B cell (primary cell): ENCODE results near the gene MAML2. TPM values are rescaled to one million over a fixed set of nuclear protein-coding genes. Genes with fewer than 3 reads are reported as not detected.

Experiments used
- ATAC-seq: fragments of 200-7000 bp; cut with Tn5 transposase; one replicate; pipeline ENCODE4 v1.10.0; 2021; ENCODE audit warnings: low read depth, mild to moderate bottlenecking, moderate number of reproducible peaks, moderate library complexity
- CTCF ChIA-PET: fragments of 350-600 bp; sonication (Branson Sonifier 250); formaldehyde crosslinking; loops from one replicate; lab custom pipeline; 2021; ENCODE audit warnings: antibody characterized with exemption, inconsistent platforms; lab: Charles Lee
- POLR2A ChIA-PET: fragments of 350-600 bp; sonication (Branson Sonifier 250); formaldehyde crosslinking; loops from one replicate; lab custom pipeline; 2021; ENCODE audit warnings: antibody characterized with exemption; lab: Charles Lee
- DNase-seq: peaks from one replicate; pipeline ENCODE4 v3.0.0; 2013
- H2AFZ ChIP-seq: 2 replicates; pipeline ENCODE4 v1.6.1; 2012; ENCODE audit warnings: mild to moderate bottlenecking, low read depth, low read length; ENCODE audit not compliant: insufficient read depth, poor library complexity, severe bottlenecking
- H3K27ac ChIP-seq, 2 donors: 1 replicate in 1 of 2; 2 replicates in 1 of 2; pipeline ENCODE4 v1.5.1; 2012 to 2013; ENCODE audit warnings: low read length in 2 of 2, mild to moderate bottlenecking in 2 of 2, moderate library complexity in 1 of 2
- H3K27me3 ChIP-seq, 4 experiments: fragments of 200-600 bp in 1 of 4; sonication (generic) in 1 of 4; replicated peaks in 1 of 4; 1 replicate in 2 of 4; 2 replicates in 2 of 4; pipeline versions ENCODE4 v1.6.1 to v1.7.0; 2013 to 2016; ENCODE audit warnings: low read length in 3 of 4, mild to moderate bottlenecking in 2 of 4, mixed read lengths in 1 of 4, moderate library complexity in 1 of 4; ENCODE audit not compliant: insufficient read depth in 4 of 4, control insufficient read depth in 3 of 4; ENCODE audit errors: control extremely low read depth in 1 of 4
- H3K36me3 ChIP-seq, 2 experiments: replicated peaks in 1 of 2; 1 replicate in 1 of 2; 2 replicates in 1 of 2; pipeline versions ENCODE4 v1.6.1 to v1.7.1; 2013; ENCODE audit warnings: low read length in 1 of 2; ENCODE audit not compliant: insufficient read depth in 2 of 2, control insufficient read depth in 1 of 2; ENCODE audit errors: control extremely low read depth in 1 of 2, extremely low read depth in 1 of 2
- H3K4me1 ChIP-seq, 2 donors: fragments of 200-600 bp in 1 of 2; sonication (generic) in 1 of 2; 1 replicate in 1 of 2; 2 replicates in 1 of 2; pipeline versions ENCODE4 v1.5.1 to v1.6.1; 2013 to 2017; ENCODE audit warnings: low read length in 2 of 2; ENCODE audit not compliant: control insufficient read depth in 2 of 2, insufficient read depth in 2 of 2
- H3K4me2 ChIP-seq: replicated peaks from 2 replicates; pipeline ENCODE3; 2012; ENCODE audit warnings: mild to moderate bottlenecking, low read depth, low read length; ENCODE audit not compliant: poor library complexity, severe bottlenecking
- H3K4me3 ChIP-seq, 5 experiments: fragments of 200-600 bp in 1 of 5; sonication (generic) in 1 of 5; 1 replicate in 3 of 5; 2 replicates in 2 of 5; pipeline versions ENCODE4 v1.5.1 to v1.7.0; 2011 to 2016; ENCODE audit warnings: low read length in 4 of 5, mild to moderate bottlenecking in 4 of 5, low read depth in 2 of 5, control low read depth in 1 of 5, moderate library complexity in 1 of 5; ENCODE audit not compliant: insufficient read depth in 1 of 5; ENCODE audit errors: control extremely low read depth in 1 of 5, extremely low read depth in 1 of 5
- H3K79me2 ChIP-seq: fragments of 200-600 bp; sonication (generic); one replicate; pipeline ENCODE4 v1.6.0; 2016; ENCODE audit warnings: low read length; ENCODE audit not compliant: control insufficient read depth, insufficient read depth
- H3K9ac ChIP-seq: fragments of 200-600 bp; sonication (generic); 2 replicates; pipeline ENCODE4 v1.6.1; 2017; ENCODE audit warnings: mild to moderate bottlenecking, low read length, moderate library complexity
- H3K9me3 ChIP-seq, 3 donors: one replicate each; pipeline versions ENCODE4 v1.6.1 to v1.7.1; 2013; ENCODE audit warnings: low read length in 2 of 3; ENCODE audit not compliant: control insufficient read depth in 2 of 3, insufficient read depth in 1 of 3; ENCODE audit errors: control extremely low read depth in 1 of 3
- H4K20me1 ChIP-seq: 2 replicates; pipeline ENCODE4 v1.6.0; 2012; ENCODE audit warnings: mild to moderate bottlenecking, low read length; ENCODE audit not compliant: insufficient read depth, control insufficient read depth, poor library complexity, severe bottlenecking
- H3K27ac Mint-ChIP-seq: one replicate; pipeline ENCODE4 v1.8.0; 2021; ENCODE audit warnings: mixed read lengths
- H3K27me3 Mint-ChIP-seq: one replicate; pipeline ENCODE4 v1.8.0; 2021; ENCODE audit warnings: mixed read lengths
- H3K4me1 Mint-ChIP-seq: one replicate; pipeline ENCODE4 v1.8.0; 2021; ENCODE audit warnings: mixed read lengths
- H3K4me3 Mint-ChIP-seq: one replicate; pipeline ENCODE4 v1.8.0; 2021; ENCODE audit warnings: mixed read lengths
- H3K9me3 Mint-ChIP-seq: one replicate; pipeline ENCODE4 v1.8.0; 2022; ENCODE audit warnings: mixed read lengths; ENCODE audit not compliant: insufficient read depth
- EZH2 ChIP-seq: IDR thresholded peaks from 2 replicates; pipeline ENCODE4 v1.6.1; 2012; ENCODE audit warnings: borderline replicate concordance, low read depth, mild to moderate bottlenecking, moderate library complexity, low read length; ENCODE audit not compliant: insufficient read depth, poor library complexity, severe bottlenecking
- WGBS: methylation state at CpG from one replicate; pipeline ENCODE4 v1.1.5; 2013; ENCODE audit warnings: missing lambda C conversion rate; ENCODE audit not compliant: insufficient coverage; 5-methylcytosine and 5-hydroxymethylcytosine counted together
- intact Hi-C: fragments of 100-400 bp; cut with micrococcal nuclease; formaldehyde crosslinking; loops from one replicate; pipeline ENCODE4 v1.10.0; 2022
- polyA plus RNA-seq: library from polyadenylated mRNA; depleted of rRNA; stranded (reverse); fragments of >200 nt; gene quantifications from 2 replicates; pipeline ENCODE4 v1.2.3, GENCODE V29; 2012
- total RNA-seq, 2 donors: library from RNA; stranded (reverse); fragments of 120-200 nt in 1 of 2; gene quantifications; 1 replicate in 1 of 2; 2 replicates in 1 of 2; pipeline versions ENCODE4 v1.2.3 to v1.2.4, GENCODE V29; 2013 to 2022
- TF ChIP-seq, protein P1 (sequence below): fragments of 200-600 bp; IDR thresholded peaks from one replicate; pipeline ENCODE4 v1.8.0; 2022; ENCODE audit warnings: antibody characterized with exemption, mild to moderate bottlenecking

Gene MAML2
- total and polyA plus RNA-seq, 2 donors (not counting 1 experiment from before 2014, with no cell fraction given), result 10.7 to 26.4 TPM

DNA sequence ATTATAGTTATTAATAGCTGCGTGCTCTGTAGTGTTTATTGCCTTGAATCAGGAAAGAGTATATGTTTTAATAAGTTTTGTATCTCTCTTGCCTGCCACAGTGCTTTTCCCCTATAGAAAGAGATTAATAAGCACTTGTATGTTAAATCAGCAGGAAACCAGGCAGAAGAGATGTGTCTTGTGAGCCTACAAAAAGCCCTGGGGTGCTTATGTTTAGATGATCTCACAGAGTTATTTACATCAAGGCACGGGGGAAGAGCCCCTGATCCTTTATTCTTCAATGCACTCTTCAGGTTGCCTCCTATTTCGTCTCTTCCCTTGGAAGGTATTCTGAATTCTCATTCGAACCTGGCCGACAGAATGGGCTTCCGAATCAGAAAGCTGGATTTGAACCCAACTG, 183.0 kb downstream of the MAML2 start:
- peaks cover 14 to 18% of the 10 kb centered on the region in 2 donors for H3K4me1 ChIP-seq
- H3K9me3 Mint-ChIP-seq, result no peaks in the 10 kb centered on the region
- DNase-seq (no peak), ATAC-seq (no peak)
- 62% methylated on average over 3 of the region's 6 CpGs for WGBS
- H3K36me3 ChIP-seq, result no peaks in the 10 kb centered on the region
- no peaks in the 10 kb centered on the region for H3K9me3 ChIP-seq
- no peak overlapping the region for H3K4me2 ChIP-seq
- H3K4me3 ChIP-seq, result no peak overlapping the region
- H3K27ac Mint-ChIP-seq, result no peak overlapping the region
- intact Hi-C loops, result no loop called here
- H3K27ac ChIP-seq, result no peak overlapping the region
- H2AFZ ChIP-seq, result no peak overlapping the region
- no peak overlapping the region for H3K4me3 Mint-ChIP-seq
- H4K20me1 ChIP-seq, result no peaks in the 10 kb centered on the region
- no peaks in the 10 kb centered on the region for H3K27me3 ChIP-seq
- ChIA-PET CTCF (interaction anchor here (0.8 kb wide), 1 partner anchor 183 kb away, joined by 3 read pairs; the partner anchor contains the start of gene MAML2), POLR2A (no interaction called here)
- peaks cover 30% of the 10 kb centered on the region for H3K4me1 Mint-ChIP-seq
- H3K27me3 Mint-ChIP-seq, result no peaks in the 10 kb centered on the region
- H3K9ac ChIP-seq, result no peak overlapping the region
- TF ChIP-seq EZH2, result no peak
- TF ChIP-seq, protein P1, sequence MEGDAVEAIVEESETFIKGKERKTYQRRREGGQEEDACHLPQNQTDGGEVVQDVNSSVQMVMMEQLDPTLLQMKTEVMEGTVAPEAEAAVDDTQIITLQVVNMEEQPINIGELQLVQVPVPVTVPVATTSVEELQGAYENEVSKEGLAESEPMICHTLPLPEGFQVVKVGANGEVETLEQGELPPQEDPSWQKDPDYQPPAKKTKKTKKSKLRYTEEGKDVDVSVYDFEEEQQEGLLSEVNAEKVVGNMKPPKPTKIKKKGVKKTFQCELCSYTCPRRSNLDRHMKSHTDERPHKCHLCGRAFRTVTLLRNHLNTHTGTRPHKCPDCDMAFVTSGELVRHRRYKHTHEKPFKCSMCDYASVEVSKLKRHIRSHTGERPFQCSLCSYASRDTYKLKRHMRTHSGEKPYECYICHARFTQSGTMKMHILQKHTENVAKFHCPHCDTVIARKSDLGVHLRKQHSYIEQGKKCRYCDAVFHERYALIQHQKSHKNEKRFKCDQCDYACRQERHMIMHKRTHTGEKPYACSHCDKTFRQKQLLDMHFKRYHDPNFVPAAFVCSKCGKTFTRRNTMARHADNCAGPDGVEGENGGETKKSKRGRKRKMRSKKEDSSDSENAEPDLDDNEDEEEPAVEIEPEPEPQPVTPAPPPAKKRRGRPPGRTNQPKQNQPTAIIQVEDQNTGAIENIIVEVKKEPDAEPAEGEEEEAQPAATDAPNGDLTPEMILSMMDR, result no peak
- peaks cover 14% of the 10 kb centered on the region for H3K79me2 ChIP-seq

DNA sequence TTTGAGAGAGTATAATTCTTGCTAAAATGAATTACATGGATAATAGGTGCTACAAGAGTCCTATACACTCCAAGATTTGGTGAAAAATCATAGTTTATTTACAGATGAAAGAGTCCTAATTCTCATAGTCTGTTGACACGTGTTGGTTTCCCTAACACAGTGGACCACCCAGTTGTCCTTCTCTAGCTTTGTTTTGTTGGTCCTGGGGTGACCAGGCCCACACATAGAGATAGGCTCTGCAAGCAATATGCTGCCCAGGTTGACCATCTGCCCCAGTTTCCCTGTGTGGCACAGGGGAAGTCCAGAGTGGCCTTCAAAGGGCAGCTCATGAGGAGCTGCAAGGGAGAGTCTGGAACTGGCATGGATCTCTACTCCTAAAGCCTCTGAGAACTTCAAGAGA, 184.9 kb downstream of the MAML2 start:
- no peak overlapping the region for H3K4me3 ChIP-seq
- no peak overlapping the region for H3K4me2 ChIP-seq
- H3K27ac Mint-ChIP-seq, result no peak overlapping the region
- H2AFZ ChIP-seq, result no peak overlapping the region
- H3K9me3 Mint-ChIP-seq, result no peaks in the 10 kb centered on the region
- H3K79me2 ChIP-seq, result peaks cover 14% of the 10 kb centered on the region
- TF ChIP-seq, protein P1, result no peak
- TF ChIP-seq EZH2, result no peak
- H3K4me3 Mint-ChIP-seq, result no peak overlapping the region
- no peak overlapping the region for H3K9ac ChIP-seq
- H4K20me1 ChIP-seq, result no peaks in the 10 kb centered on the region
- ChIA-PET POLR2A (no interaction called here), CTCF (interaction anchor here (1.2 kb wide), 1 partner anchor 66 kb away, joined by 3 read pairs; no protein-coding TSS in a partner anchor)
- ATAC-seq, result no peak
- 56% methylated on average over 1 of the region's 1 CpG for whole genome bisulfite sequencing
- no peak overlapping the region for H3K27ac ChIP-seq
- no peaks in the 10 kb centered on the region for H3K9me3 ChIP-seq
- peaks cover 14 to 18% of the 10 kb centered on the region in 2 donors for H3K4me1 ChIP-seq
- peaks cover 0 to 3% of the 10 kb centered on the region in 2 experiments for H3K36me3 ChIP-seq
- H3K27me3 ChIP-seq, result no peaks in the 10 kb centered on the region
- DNase-seq, result no peak
- peaks cover 33% of the 10 kb centered on the region for H3K4me1 Mint-ChIP-seq
- intact Hi-C loops, result no loop called here
- H3K27me3 Mint-ChIP-seq, result no peaks in the 10 kb centered on the region
